Amniotic epithelial cell (primary cell): ENCODE measurements around the gene IAPP.
"Not testable (repeated sequence)": the region's sequence is repeated elsewhere in the genome, so short reads cannot be mapped to it uniquely, and the experiment has no call there.

Experiments used
- DNase-seq: peaks from one replicate; pipeline ENCODE4 v3.0.0-alpha.2; 2010; ENCODE audit warnings: low read depth

The IAPP gene

DNA sequence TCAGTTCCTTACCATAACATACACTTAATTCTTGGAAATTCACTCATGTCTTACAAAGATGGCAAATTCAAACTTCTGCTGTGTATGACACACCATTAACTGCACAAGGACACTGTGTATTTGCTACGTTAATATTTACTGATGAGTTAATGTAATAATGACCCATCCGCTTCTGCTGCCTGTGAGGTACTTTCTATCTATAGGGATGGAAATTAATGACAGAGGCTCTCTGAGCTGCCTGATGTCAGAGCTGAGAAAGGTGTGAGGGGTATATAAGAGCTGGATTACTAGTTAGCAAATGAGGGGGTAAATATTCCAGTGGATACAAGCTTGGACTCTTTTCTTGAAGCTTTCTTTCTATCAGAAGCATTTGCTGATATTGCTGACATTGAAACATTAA lies at the start of gene IAPP:
TSS of gene IAPP (plus strand) at position 301 of the 400 bp plus-strand sequence. CDS start 450 bp downstream, outside the sequence.
- no peak for DNase-seq

DNA sequence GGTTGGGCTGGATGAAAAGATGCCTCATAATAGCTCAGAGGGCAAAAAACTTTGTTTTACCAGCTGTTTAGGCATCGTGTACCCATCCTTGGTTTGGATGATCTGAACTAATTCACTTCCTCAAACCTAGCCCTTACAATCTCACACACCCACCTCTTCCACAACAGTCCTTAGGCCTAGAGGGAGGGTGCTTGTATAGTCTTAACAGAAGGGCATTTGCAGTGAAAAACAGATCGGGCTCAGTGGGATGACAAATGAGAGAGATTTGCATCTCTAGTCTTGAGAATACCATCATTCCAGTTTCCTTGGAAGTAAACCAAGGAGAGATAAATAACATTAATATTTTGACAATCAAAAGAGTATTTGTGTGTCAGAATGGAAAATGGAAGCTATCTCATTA lies 49.0 kb upstream of the IAPP start:
- no peak for DNase-seq

DNA sequence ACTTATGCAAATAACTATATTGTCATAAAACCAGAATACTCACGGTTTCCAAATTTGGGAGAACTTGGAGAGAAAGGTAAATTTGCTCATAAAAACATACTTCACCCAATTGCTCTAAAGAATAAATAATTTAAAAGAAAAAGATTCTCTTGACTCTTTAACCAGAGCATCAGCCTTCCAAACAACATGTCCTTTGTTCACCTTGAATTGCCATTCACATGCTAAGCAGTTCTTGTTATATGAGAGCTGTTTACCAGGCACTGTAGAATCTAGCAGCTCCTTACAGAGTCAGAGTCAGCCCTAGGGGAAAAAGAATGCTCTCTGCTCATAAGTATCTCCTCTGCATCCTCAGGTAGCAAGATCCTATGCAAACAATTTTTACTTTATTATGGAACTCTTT lies 48.2 kb upstream of the IAPP start:
- DNase-seq: no peak

GRCh38 chr12:21328578-21328977 lies 44.1 kb upstream of the IAPP start:
- DNase-seq: no peak

DNA sequence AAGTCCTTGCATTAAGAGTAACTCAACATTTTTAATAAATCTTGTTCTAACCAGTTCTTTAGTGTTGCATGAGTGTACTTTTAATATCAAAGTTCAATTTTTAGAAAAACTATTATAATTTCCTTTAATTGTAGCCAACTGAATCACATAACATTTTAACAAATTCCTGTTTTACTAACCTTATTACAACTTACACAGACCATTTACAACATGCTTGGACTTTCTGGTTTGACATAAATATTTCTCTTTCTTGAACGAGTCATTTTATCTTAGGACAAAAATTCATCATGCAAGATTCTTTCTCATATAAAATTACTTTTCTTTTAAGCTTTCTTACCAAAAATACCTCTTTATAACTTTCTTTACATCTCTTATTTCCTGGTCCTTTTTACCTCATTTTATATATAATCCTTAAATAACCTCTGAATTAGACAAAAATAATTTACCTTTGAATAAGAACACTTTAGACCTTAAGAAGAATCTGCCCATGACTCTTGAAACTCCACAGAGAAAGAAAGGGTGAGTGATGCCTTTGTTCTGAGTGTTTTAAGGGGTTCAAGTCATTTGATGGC lies 41.9 kb upstream of the IAPP start:
- DNase-seq: peak; percentile 1

- DNase-seq: no peak
Measured at GRCh38 chr12:21334771-21335325, 37.9 kb upstream of the IAPP start, which contains the start of gene SLCO1A2. SLCO1A2 (minus strand) TSS chr12:21334917; CDS start chr12:21334647, 270 bp downstream.

DNA sequence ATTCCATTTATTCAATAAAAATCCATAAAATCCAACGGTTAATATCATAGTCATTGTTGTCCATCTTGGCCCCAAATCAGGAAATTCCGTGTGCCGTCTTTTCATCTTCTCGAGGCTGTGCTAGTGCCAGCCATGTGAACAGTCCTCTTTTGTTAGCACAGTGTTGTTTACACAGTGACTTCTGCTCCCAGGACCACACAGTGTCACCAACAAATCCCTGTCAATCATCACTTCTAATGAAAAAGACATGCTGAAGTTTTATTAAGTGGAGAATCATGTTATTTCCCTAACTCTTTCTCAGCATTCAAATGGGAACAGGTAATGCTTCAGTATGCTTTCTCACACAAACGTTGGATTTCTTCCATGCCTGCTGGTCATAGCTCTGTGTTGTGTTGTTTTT lies 36.0 kb upstream of the IAPP start:
- no peak for DNase-seq

DNA sequence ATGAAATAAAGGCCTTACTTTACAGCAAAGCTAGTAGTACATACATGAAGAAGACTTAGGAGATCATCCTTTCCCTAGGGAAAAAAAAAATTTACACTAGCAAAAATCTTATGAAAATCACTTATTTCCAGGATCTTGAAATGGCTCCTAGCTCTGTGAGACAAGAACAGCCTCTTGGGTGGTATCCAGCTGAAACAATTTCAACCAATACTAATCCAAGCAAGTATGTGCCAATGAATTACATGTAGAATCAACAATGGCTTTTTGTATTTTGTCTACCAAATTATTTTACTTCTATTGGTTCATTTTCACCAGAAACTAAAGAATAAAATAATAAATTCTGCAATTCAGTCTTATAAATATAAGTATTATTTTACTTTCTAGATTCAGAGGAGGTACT lies 35.2 kb upstream of the IAPP start:
- DNase-seq: no peak

GRCh38 chr12:21337959-21338744 lies 34.5 kb upstream of the IAPP start:
- no peak for DNase-seq

DNA sequence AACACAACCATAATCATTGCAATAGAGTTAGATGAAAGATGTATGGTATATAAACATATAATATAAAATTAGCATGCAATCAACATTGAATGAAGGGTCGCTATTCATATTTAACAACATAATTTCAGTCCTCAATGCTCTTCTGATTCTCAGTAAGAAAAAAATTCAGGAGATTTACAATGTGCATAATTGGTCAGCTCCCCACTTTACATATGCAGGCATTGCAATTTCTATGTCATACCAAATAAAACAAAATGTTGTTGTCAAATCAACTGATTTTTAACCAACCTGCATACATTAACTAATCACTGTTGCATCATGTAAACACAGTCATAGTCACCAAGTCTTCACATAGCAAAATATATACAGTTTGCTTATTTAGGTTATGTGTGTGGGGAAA lies 32.8 kb upstream of the IAPP start:
- no peak for DNase-seq

DNA sequence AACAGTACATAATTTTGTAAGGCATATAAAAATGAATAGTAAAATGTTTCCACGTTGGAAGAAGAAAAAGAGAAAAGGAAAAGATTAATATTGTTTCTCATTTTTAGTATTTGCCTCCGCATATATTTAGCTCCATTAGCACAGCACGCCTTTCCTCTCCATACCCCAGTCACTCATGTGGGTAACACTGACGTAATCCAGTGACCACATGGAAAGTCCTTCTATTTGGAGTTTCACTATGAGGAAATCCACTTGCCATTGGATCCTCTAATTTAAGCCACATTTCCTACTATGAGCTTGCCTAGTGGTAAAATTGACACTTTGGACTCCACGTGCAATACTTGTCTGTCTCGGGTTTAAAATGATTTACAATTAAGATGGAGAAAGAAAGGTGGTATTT lies 32.3 kb upstream of the IAPP start:
- DNase-seq: no peak

GRCh38 chr12:21341769-21342168 lies 30.9 kb upstream of the IAPP start:
- no peak for DNase-seq

DNA sequence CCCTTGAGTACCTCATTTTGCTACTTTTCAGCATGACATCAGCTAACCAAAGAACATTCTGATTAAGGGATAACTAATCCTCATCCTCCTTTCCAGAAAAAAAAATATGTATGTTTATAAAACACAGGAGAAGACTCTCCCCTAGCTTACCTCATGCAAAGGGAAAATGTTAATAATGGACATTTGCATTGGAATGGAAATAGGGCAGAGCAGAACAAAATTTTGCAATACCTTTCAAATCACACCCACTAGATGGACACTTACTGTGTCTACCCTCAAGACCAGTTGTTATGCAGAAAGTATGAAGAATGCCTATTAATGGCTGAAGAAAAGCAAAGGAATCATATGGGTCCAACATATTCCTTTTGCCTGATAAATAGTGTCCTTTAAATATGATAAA lies 29.1 kb upstream of the IAPP start:
- no peak for DNase-seq

- DNase-seq: no peak
Measured at GRCh38 chr12:21346542-21347205, 26.0 kb upstream of the IAPP start.

DNA sequence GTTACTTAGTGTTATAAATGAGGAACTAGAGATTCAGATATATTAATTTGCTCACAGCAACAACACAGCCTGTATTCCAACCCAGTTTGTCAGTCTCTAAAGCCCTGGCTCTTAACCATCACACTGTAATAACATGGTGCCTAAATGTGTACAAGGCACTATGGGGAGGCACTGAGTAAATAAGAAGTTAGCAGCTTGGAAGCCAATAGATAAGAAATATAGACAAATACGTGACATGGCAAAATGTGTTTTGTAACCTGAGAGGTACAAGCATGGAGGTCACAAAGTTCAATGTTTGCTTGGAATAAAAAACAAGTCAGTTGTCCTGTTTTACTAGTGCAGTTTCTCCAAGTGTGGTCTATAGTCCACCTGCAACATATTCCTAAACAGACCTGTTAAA lies 21.7 kb upstream of the IAPP start:
- DNase-seq: no peak

GRCh38 chr12:21353487-21353886 lies 19.2 kb upstream of the IAPP start:
- DNase-seq: no peak

DNA sequence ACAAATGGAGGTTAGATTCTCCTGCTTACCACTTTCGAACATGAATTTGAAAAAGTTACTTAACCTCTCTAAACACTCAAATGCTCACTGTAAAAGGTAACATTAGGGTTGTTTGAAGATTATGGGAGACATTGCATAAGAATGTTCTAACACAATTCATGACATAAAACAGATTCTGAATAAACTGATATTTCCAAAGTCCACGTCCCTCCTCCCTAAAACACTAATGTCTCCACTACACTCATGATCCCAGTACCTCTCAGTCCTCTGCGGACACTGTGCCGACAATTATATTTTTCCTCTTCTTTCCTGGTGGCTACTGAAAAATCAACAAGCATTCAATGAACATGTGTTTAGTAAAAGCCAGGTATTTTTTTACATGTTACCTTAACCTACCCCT lies 18.8 kb upstream of the IAPP start:
- DNase-seq: no peak

DNA sequence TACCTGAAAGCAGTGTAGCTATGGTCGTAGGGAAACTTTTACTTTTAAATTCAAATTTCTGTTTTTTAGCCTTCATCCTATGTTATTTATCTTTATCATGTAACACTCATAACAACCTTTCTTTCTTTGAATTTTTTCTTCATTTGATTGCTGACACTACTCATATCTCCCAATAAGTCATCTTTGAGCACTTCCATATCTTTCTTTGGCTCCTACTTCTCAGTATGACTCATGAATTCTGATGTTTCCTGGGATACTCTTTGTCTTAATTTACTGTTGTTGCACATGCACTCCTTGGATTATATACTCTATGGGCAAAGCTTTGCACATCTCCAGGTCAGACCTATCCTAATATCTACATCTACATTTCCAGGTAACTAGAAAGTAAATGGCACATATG lies 18.1 kb upstream of the IAPP start:
- no peak for DNase-seq

- not testable (repeated sequence) for DNase-seq
Measured at GRCh38 chr12:21360632-21361031, 12.1 kb upstream of the IAPP start.

DNA sequence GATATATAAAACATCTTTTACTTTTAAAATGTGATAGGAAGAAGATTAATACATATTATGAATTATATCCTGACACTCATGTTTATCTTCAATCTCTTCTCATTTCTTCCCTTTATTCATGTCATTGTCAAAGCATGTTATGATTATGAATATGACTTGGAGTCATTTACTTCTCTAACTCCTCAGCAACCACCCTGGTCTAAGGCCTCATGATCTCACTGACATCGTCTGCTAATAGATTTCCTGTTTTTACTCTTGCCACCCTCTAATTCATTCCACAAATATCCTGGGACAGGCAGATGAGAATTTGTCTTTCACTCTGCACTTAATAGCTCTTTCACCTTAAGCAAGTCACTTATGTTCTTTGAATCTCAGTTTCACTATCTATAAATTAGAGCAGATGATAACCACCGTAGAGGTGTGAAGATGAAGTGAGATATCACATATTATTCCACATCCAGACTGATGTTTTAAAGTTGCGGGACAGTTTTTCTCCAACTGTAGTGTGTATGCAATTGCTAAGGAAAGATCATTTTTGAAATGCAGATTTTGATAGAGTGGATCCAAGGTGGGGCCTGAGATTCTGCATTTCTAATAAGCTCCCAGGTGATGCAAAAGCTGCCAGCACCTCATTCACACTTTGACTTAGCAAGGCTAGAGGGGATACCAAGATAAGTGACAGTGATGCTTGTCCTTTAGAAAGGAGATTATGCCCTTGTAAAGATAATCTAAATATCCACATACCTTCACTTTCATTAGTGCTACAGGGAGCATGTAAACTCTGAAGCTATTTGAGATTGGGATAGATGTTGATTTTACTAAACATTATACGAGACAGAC lies 3.3 kb upstream of the IAPP start:
- no peak for DNase-seq

DNA sequence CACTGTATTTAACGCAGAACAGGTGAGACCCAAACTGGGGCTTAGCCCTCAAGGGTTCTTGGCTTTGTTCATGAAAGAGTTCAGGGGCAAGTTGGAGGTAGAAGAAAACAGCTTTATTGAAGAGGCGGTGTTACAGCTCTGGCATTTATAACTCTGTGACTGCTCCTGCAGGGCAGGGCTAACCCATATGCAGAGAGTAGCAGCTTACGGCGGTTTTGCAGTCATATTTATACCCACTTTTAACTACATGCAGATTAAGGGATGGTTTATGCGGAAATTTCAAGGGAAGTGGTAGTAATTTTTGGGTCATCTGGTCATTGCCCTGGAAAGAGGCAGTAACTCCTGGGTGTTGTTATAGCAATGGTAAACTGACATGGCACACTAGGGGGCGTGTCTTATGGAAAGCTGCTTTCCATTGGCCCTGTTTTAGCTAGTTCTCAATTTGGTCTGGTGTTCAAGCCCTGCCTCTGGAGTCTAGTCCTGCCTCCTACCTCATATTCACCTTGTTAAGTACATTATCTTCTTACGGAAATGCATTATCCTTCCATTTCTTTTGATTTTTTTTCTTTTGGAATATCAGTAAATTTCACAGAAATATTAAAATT lies 1.8 kb upstream of the IAPP start:
- no peak for DNase-seq

DNA sequence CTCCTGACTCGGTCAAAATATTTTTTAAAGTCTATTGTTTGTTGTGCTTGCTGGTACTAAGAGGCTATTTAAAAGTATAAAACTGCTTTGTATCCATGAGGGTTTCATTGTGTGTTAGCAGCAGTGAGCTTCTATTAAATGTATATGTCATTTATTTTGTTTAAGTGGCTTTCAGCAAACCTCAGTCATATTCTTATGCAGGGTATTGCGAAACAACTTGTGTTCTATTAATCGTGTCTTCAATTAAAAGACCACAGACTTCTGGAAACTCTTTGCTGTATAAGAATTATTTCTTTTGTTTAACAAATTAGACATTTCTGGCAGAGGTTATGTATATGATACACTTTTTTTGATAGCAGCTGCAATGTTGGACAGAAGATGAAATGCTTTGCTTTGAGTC lies 6.5 kb downstream of the IAPP start:
- DNase-seq: no peak
